Measurements from ENCODE around the gene RASGRP4. TPM values are rescaled to one million over a fixed set of nuclear protein-coding genes. Genes with fewer than 3 reads are reported as not detected.
A peak's percentile ranks its signal among the peaks of the same experiment; 100 is the strongest.
"Not testable (repeated sequence)": the region's sequence is repeated elsewhere in the genome, so short reads cannot be mapped to it uniquely, and the experiment has no call there.

RASGRP4 gene
- polyA plus RNA-seq, 1 donor, result 0.67 TPM

GRCh38 chr19:38413416-38413815 is 12.6 kb downstream of the RASGRP4 start:
- DNase-seq, result no peak

- DNase-seq, result no peak
Measured at GRCh38 chr19:38412961-38413360, 13.1 kb downstream of the RASGRP4 start.

- no peak for DNase-seq
Measured at GRCh38 chr19:38412491-38412890, 13.5 kb downstream of the RASGRP4 start.

GRCh38 chr19:38411898-38412297 is 14.1 kb downstream of the RASGRP4 start:
- not testable (repeated sequence) for DNase-seq

- DNase-seq, result no peak
Measured at GRCh38 chr19:38411041-38411712, 14.8 kb downstream of the RASGRP4 start.

GRCh38 chr19:38410407-38410806 is 15.6 kb downstream of the RASGRP4 start:
- DNase-seq, result not testable (repeated sequence)

GRCh38 chr19:38409631-38410133 is 16.3 kb downstream of the RASGRP4 start:
- no peak for DNase-seq

GRCh38 chr19:38405276-38405675 is 20.7 kb downstream of the RASGRP4 start:
- no peak for DNase-seq

- DNase-seq, result no peak
Measured at GRCh38 chr19:38404858-38405257, 21.2 kb downstream of the RASGRP4 start.

- peak; percentile 96 for DNase-seq
Measured at GRCh38 chr19:38402967-38403674, 22.9 kb downstream of the RASGRP4 start, which contains the start of gene FAM98C. Gene FAM98C, plus strand, starts transcription at chr19:38403093. Its CDS starts 61 bp downstream, at chr19:38403154.

GRCh38 chr19:38402623-38402966 is 23.4 kb downstream of the RASGRP4 start:
- DNase-seq, result no peak

GRCh38 chr19:38401148-38401547 is 24.9 kb downstream of the RASGRP4 start:
- no peak for DNase-seq

- DNase-seq, result no peak
Measured at GRCh38 chr19:38400361-38400760, 25.7 kb downstream of the RASGRP4 start.

- DNase-seq, result no peak
Measured at GRCh38 chr19:38399537-38399936, 26.5 kb downstream of the RASGRP4 start.

- DNase-seq, result no peak
Measured at GRCh38 chr19:38399081-38399480, 26.9 kb downstream of the RASGRP4 start.

GRCh38 chr19:38395381-38396114 is 30.5 kb downstream of the RASGRP4 start:
- DNase-seq, result no peak

- DNase-seq, result no peak
Measured at GRCh38 chr19:38394488-38394887, 31.5 kb downstream of the RASGRP4 start.

- DNase-seq, result no peak
Measured at GRCh38 chr19:38392707-38393308, 33.2 kb downstream of the RASGRP4 start.

- DNase-seq, result no peak
Measured at GRCh38 chr19:38391911-38392464, 34.0 kb downstream of the RASGRP4 start.

GRCh38 chr19:38389957-38390924 is 35.8 kb downstream of the RASGRP4 start:
- no peak for DNase-seq
